ENCODE data around the gene DCHS1. TPM values are rescaled to one million over a fixed set of nuclear protein-coding genes. Genes with fewer than 3 reads are reported as not detected.

Gene DCHS1
- polyA plus RNA-seq, 2 of the 4 experiments (the other 2 are of a cell fraction): 0.06 TPM

DNA sequence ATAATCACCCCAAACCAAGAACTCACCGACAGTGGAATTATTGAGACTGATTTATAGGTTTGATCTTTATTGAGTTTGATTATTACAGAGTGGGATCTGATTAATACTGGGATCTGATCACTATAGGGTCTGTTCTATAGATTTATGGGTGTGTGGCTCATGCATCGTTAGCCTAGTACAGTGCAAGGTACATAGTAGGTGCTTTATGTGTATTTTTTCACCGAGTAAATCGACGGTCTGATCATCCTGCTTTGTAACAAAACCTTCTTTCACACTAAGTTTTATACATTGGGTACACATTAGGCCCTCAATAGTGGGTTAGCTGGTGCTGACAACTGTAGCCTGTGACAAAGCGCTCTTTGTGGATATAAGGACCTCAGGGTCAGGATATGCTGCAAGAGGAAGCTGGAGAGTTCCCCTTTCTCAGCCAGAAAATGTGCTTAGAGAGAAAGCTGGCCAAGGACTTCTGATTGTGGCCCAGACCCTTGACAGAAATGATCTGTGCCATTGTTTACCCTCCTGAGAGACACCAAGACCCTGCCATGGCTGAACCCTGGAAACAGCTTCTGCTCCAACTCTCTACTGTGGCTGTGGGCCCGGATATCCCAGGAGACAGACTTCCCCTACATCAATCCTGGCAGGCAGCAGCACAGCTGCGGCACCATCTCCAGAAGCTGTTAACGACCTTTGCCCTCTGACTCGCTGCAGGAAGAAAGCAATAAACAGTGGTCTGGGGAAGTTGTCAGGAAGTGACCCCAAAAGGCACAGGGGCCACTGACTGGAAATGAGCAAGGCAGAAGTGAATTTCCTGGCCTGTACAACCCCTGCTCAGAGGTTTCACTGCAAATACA, 20.3 kb downstream of the DCHS1 start:
- peak overlapping the region in 1 of 2 experiments; percentile 28; a peak in 1 of 6 replicates for H3K27ac ChIP-seq
- ChIA-PET CTCF (interaction anchor here (1.1 to 4.0 kb wide), 2 partner anchors 13 to 59 kb away, joined by 3 to 15 read pairs; no protein-coding TSS in a partner anchor), POLR2A (no interaction called here)
- no peak for FAIRE-seq
- H3K4me1 ChIP-seq: peaks cover 5% of the 10 kb centered on the region; the same call in 1 of the 3 replicates
- H3K9me3 ChIP-seq: no peaks in the 10 kb centered on the region
- WGBS (ENCODE audit: missing lambda C conversion rate): 62% methylated on average over 10 of the region's 10 CpGs
- no peak for DNase-seq (ENCODE audit: low read depth in 1 of 2, low spot score in 1 of 2)
- H3K4me3 ChIP-seq: no peak overlapping the region
- 0 out of 3 replicates have a peak overlapping the region, but pooled peaks have one; percentile 24 for H3K4me2 ChIP-seq
- TF ChIP-seq KDM5A (IDR thresholded peaks at IDR 0.05) (no peak), HOXA7 (CRISPR knock-in tag; IDR thresholded peaks at IDR 0.05) (no peak), EP300 (IDR thresholded peaks at IDR 0.05) (no peak), RCOR1 (IDR thresholded peaks at IDR 0.05; ENCODE audit: low read depth, low read length) (no peak), CHD2 (IDR thresholded peaks at IDR 0.05; ENCODE audit: low read length, partially characterized antibody) (no peak), CBX2 (IDR thresholded peaks at IDR 0.05; ENCODE audit: borderline replicate concordance, low read depth) (no peak)
- TF ChIP-seq, protein P1, sequence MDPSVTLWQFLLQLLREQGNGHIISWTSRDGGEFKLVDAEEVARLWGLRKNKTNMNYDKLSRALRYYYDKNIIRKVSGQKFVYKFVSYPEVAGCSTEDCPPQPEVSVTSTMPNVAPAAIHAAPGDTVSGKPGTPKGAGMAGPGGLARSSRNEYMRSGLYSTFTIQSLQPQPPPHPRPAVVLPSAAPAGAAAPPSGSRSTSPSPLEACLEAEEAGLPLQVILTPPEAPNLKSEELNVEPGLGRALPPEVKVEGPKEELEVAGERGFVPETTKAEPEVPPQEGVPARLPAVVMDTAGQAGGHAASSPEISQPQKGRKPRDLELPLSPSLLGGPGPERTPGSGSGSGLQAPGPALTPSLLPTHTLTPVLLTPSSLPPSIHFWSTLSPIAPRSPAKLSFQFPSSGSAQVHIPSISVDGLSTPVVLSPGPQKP (IDR thresholded peaks at IDR 0.05; ENCODE audit: low read depth, low read length): no peak
- TF ChIP-seq, protein P2, sequence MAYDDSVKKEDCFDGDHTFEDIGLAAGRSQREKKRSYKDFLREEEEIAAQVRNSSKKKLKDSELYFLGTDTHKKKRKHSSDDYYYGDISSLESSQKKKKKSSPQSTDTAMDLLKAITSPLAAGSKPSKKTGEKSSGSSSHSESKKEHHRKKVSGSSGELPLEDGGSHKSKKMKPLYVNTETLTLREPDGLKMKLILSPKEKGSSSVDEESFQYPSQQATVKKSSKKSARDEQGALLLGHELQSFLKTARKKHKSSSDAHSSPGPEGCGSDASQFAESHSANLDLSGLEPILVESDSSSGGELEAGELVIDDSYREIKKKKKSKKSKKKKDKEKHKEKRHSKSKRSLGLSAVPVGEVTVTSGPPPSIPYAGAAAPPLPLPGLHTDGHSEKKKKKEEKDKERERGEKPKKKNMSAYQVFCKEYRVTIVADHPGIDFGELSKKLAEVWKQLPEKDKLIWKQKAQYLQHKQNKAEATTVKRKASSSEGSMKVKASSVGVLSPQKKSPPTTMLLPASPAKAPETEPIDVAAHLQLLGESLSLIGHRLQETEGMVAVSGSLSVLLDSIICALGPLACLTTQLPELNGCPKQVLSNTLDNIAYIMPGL (CRISPR knock-in tag; IDR thresholded peaks at IDR 0.05; ENCODE audit: borderline replicate concordance): no peak
- TF ChIP-seq, protein P3, sequence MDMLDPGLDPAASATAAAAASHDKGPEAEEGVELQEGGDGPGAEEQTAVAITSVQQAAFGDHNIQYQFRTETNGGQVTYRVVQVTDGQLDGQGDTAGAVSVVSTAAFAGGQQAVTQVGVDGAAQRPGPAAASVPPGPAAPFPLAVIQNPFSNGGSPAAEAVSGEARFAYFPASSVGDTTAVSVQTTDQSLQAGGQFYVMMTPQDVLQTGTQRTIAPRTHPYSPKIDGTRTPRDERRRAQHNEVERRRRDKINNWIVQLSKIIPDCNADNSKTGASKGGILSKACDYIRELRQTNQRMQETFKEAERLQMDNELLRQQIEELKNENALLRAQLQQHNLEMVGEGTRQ (IDR thresholded peaks at IDR 0.05): no peak
- no peak for ATAC-seq

DNA sequence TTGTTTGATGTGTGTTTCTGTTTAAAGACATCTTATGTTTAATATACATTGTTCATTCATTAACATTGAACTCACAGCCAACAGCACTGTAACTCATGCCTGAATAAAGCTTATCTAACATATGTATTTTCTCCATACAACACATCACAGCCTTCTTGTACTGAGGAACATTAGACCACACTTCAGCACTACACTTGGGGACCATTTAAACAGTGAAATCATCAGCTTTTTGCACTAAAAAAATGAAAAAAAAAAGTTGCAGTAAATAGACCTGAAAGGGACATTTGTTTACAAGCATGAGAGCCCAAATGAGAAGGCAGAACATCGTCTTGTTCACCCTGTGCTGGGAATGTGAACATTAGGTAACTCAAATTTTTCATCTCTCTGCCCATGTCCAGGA, 21.1 kb downstream of the DCHS1 start:
- POLR2A ChIA-PET: no interaction called here
- no peak for DNase-seq (ENCODE audit: low read depth in 1 of 2, low spot score in 1 of 2)
- 24% methylated on average over 1 of the region's 1 CpG for WGBS (ENCODE audit: missing lambda C conversion rate)
- Histone ChIP-seq H3K4me3 (no peak overlapping the region), H3K9me3 (no peaks in the 10 kb centered on the region), H3K4me2 (no peak overlapping the region), H3K27ac (no peak overlapping the region), H3K4me1 (peaks cover 5% of the 10 kb centered on the region; the same call in 1 of the 3 replicates)
- CTCF ChIA-PET: interaction anchor here (4.0 kb wide), 1 partner anchor 13 kb away, joined by 15 read pairs; no protein-coding TSS in a partner anchor
- ATAC-seq: no peak
- TF ChIP-seq CHD2 (IDR thresholded peaks at IDR 0.05; ENCODE audit: low read length, partially characterized antibody) (no peak), POLR2A (IDR thresholded peaks at IDR 0.05; ENCODE audit: low read length) (no peak), MAZ (IDR thresholded peaks at IDR 0.05; ENCODE audit: borderline replicate concordance, low read depth, low read length) (no peak), SREBF2 (IDR thresholded peaks at IDR 0.05) (no peak), FOSB (CRISPR knock-in tag; IDR thresholded peaks at IDR 0.05) (no peak), HOXA7 (CRISPR knock-in tag; IDR thresholded peaks at IDR 0.05) (no peak), KDM1A (IDR thresholded peaks at IDR 0.05; ENCODE audit: low read depth) (no peak), HOXB5 (CRISPR knock-in tag; IDR thresholded peaks at IDR 0.05) (no peak)
- TF ChIP-seq, protein P2 (CRISPR knock-in tag; IDR thresholded peaks at IDR 0.05; ENCODE audit: borderline replicate concordance): no peak
- no peak for FAIRE-seq

Measured in A549 (cell line).